Putamen (tissue), 1 donor: ENCODE data around the gene TREML2.
"Not testable (repeated sequence)": the region's sequence is repeated elsewhere in the genome, so short reads cannot be mapped to it uniquely, and the experiment has no call there.

Source experiments
- DNase-seq: peaks from one replicate; pipeline ENCODE4 v3.0.0-alpha.2; 2016; ENCODE audit warnings: low spot score

Gene TREML2, protein sequence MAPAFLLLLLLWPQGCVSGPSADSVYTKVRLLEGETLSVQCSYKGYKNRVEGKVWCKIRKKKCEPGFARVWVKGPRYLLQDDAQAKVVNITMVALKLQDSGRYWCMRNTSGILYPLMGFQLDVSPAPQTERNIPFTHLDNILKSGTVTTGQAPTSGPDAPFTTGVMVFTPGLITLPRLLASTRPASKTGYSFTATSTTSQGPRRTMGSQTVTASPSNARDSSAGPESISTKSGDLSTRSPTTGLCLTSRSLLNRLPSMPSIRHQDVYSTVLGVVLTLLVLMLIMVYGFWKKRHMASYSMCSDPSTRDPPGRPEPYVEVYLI

GRCh38 chr6:41200901-41201763 lies at the start of gene TREML2:
Gene TREML2 (minus strand): TSS chr6:41201149. CDS start chr6:41201008, 141 bp downstream.
- DNase-seq: no peak

GRCh38 chr6:41247882-41248705 lies 47.1 kb upstream of the TREML2 start:
- DNase-seq: no peak

DNA sequence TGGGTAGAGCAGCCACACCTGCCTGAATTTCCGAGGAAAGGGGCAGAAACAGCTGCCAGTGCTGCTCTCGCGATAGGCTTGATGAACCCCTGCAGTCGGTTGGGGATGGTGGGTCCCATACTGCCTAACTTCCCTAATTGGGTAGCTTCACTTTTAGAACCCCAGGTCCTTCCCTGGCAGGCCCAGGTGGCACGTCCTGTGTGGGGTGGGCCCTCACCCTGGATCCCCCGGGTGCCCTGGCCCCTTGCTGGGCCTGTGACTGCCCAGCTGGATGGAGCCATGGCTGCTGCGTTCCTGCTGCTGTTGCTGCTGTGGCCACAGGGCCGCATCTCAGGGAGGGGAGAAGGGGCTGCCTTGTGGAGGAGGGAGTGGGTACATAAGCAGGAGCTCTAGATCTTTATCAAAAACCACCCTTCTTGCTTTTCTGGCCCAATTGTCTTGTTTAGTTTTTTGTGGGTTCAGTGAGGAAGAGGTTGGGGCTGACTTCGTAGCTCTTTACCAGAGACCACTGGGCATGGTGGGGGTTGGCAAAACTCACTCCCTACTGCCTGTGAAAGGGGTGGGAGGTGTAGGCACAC lies 46.4 kb upstream of the TREML2 start:
- no peak for DNase-seq

DNA sequence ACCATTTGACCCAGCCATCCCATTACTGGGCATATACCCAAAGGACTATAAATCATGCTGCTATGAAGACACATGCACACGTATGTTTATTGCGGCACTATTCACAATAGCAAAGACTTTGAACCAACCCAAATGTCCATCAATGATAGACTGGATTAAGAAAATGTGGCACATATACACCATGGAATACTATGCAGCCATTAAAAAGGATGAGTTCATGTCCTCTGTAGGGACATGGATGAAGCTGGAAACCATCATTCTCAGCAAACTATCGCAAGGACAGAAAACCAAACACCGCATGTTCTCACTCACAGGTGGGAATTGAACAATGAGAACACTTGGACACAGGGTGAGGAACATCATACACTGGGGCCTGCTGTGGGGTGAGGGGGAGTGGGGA lies 45.6 kb upstream of the TREML2 start:
- DNase-seq: not testable (repeated sequence)

DNA sequence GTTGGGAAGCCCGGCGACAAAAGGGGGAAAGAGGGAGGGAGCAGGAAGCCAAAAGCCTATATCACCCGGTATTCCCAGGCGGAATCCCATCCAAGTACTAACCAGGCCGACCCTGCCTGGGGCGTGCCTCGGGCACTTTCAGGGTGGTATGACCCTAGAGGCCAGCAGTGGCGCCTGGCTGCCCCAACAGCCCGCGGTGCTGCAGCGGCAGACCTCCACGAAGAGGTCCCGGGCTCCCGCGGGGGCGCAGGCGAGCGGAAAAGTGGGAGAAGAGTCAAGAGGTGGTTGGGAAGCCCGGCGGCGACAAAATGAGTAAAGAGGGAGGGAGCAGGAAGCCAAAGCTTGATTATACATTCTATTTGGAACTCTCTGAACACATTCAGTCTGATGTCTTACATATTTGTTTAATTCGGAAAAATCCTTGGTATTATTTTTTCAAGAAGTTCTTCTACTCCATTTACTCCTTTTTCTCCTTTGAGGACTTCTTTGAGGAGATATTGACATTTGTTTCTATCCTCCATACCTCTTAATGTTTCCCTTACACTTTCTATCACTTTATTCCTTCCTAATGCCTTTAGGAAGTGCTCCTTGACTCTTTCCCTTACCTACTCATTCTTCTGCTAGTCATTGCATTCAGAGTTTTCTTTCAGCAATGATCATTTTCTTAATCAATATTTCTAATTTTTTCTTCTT lies 38.7 kb upstream of the TREML2 start:
- DNase-seq: no peak

DNA sequence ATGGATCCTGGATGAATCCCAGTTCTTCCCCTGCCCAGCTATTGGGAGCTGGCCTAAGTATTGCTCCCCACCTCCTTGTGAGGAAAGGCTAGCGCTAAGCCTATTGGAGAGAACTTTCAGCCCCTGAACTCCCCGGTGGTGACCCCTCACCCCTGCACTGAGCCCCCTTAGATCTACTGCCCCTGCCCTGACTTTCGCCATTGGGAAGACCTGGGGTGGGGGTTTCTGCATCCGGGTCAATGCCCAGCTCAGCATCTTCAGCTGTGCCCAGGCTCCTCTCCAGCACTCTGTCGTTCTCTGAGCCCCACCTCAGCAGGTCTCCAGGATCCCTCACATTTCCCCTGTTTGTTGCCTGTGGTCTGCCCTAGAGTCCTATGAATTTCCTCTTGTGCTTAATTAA lies 36.2 kb upstream of the TREML2 start:
- no peak for DNase-seq

DNA sequence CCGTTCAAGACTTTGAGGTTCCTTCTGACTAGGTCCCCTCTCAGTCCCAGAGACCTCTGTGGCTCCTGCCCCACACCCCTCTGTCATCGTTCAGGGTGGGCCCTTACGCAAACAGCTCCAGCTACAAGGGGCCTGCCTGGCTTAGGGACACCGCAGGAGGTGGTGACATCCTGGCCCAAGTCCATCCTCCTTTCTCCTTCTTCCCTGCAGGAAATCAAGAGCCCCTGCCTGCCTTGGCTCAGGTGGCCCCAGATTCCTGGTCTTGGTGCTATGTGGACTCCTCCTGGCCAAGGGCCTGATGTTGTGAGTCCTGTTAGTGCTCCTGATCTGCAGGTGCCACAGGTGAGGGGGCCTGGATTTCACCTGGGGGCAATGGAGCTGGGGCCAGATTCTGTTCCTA lies 35.3 kb upstream of the TREML2 start:
- DNase-seq: no peak

GRCh38 chr6:41232667-41233066 lies 31.7 kb upstream of the TREML2 start:
- DNase-seq: no peak

- DNase-seq: no peak
Measured at GRCh38 chr6:41231246-41231645, 30.3 kb upstream of the TREML2 start.

GRCh38 chr6:41229721-41230120 lies 28.8 kb upstream of the TREML2 start:
- no peak for DNase-seq

DNA sequence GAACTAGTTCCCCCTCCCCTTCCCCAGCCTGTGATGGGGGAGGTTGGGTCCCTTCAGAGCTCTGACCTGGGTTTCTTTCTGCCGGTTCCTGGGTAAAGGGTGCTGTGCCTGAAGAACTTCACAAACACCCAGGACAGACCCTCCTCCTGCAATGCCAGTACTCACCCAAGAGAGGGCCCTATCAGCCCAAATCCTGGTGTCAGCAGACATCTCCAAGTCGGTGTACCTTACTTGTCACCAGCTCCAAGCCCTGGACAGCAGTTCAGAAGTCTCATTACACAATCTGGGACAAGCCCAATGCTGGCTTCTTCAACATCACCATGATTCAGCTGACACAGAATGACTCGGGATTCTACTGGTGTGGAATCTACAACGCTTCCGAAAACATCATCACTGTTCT lies 27.7 kb upstream of the TREML2 start:
- no peak for DNase-seq

- no peak for DNase-seq
Measured at GRCh38 chr6:41228096-41228495, 27.1 kb upstream of the TREML2 start, which contains the start of gene TREML4. Gene TREML4 (plus strand): TSS chr6:41228349. CDS start chr6:41228428, 79 bp downstream.

DNA sequence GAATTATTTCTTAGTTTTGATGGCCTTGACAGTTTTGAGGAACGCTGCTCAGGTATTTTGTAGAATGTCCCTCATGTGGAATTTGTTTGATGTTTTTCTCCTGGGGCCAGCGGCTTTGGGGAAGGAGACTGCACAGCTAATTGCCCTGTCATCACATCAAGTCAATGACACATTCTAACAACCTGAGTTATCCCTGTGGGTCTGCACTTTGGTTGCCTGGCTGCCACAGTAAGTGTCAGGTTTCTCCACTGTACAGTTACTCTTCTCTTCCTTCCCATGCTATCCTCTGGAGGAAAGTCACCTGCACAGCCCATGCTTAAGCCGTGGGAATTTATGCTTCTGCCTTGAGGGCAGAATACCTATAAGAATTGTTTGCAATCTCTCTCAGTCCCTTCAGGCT lies 25.8 kb upstream of the TREML2 start:
- DNase-seq: no peak

DNA sequence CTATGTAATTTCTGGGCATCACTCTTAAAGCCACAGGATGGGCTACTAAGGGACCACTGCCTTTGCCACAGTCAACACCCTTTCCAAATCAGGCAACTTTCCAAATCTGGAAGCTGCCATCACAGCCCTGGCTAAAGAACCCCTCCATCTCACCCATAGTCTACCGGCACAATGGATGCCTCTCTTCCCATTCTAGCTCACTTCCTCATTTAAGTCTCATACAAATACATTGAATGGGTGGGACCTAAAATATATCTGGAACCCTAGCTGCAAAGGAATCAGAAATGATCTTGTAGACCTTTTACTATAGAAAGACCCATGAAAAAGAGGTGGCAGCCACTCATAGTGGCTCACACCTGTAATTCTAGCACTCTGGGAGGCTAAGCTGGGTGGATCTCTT lies 23.9 kb upstream of the TREML2 start:
- no peak for DNase-seq

DNA sequence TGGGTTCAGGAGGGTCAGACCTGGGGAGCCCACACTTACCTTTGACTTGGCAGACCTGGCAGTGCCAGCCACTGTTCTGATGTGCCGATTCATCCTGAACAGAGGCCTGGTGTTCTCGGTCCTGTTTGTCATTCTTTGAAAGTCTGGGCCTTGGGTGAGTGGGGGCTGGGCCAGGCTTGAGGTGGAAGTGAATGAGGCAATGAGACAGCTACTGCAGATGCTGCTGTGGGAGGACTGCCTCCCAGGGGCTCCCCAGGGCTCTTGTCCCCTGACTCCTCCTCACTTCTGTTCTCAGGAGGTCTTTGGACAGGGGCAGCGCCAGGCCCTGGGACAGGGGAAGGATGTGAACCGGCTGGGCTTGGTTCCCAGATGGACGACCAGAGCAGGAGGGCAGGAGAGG lies 21.6 kb upstream of the TREML2 start:
- DNase-seq: no peak

DNA sequence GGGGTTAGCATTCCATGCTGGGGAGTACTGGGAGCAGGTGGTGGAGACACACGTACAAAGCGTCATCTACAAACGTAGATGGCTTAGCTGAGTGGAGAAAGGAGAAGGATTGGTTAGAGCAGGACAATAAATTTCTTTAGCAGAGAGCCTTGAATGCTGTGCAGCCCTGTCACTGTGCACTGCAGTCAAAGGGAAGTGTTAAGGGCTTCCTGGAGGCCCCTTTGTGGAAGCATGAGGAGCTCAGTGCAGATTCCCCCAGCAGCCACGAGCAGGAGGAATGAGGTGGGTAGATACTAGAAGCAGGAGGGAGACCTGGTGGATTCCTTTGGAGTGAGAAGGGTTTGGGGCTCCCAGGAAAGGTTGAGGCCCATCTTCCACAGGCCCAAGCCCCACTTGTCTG lies 21.1 kb upstream of the TREML2 start:
- no peak for DNase-seq

DNA sequence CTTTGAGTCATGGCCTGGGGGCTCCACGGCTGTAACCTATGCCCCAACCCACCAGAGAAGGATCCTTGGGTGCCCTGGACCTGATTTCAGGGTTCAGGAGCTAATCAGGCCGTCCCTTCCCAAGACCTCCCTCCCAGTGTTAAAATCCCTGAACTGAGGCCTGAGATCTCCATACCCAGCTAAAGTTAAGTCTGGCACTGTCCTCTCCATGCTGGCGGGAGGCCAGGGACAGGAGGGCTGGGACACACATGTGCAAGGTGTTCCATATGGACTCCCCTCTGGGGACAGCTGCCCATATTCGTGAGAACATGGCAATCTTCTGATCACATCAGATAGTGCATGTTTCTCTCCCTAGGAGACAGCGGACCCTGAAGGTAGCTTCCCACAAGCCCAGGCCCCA lies 15.7 kb upstream of the TREML2 start:
- DNase-seq: no peak

GRCh38 chr6:41215777-41216176 lies 14.8 kb upstream of the TREML2 start:
- DNase-seq: no peak

DNA sequence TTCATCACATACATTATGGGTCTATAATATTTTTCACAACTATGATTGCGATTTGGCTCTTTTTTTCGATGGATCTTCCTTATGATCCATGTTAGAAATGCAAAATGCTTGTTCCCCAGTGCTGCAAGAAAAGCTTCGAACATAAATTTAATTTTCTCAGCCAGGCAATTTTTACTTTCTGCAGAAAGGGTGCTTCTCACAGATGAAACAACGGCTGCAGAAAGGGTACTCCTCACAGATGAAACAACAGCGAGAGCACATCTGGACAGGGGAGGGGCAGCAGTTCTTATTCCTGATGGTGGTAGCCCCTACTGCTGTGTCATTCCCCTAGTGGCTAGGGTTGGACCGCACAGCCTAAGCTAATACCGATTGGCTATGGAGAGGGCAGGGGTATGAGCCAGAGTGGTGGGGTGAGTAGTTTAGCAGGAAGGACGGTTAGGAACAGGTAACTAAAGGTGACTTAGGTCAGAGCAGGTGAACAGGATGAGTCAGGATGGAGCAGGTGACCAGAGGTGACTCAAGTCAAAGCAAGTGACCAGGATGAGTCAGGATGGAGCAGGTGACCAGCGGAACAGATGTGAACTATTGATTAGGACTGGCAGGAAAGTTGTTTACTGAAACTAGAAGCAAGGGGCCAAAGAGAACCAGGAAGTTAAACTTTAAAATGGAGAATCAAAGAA lies 13.8 kb upstream of the TREML2 start:
- DNase-seq: no peak

DNA sequence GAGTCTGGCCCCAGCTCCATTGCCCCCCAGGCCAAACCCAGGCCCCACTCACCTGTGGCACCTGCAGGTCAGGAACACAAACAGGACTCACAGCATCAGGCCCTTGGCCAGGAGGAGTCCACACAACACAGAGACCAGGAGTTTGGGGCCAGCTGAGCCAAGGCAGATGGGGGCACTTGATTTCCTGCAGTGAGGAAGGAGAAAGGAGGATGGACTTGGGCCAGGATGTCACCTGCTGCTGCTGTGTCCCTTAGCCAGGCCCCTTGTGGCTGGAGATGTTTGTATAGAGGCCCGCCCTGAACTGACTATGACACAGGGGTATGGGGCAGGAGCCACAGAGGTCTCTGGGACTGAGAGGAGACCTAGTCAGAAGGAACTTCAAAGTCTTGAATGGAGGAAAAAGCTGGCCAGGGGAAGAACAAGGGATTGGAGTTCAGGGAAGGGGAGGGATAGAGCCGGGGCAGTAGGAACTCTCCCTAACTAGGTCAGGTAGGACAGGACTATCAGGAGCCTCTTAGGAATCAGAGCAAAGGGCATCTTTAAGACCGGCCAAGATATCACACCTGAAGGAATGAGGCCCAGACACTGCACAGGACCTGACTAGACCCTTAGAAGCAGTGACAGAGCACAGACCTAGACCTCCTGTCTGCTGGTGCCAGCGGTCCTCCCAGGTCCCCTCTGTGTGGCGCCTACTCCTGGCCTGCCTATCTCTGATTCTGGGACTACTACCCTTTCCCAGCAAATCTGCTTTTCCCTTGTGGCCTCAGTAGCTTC lies 8.8 kb upstream of the TREML2 start:
- DNase-seq: no peak
